Activated CD8-positive, alpha-beta T cell treated with anti-CD3 and anti-CD28 coated beads, Interleukin-2, amount 10 ng/mL, durations not matched to agents 7 days and 5 days (primary cell): ENCODE results near the gene FANCI. TPM values are rescaled to one million over a fixed set of nuclear protein-coding genes. Genes with fewer than 3 reads are reported as not detected.

ENCODE experiments used
- ATAC-seq: fragments of 150-1000 bp; cut with Tn5 transposase; one replicate; pipeline ENCODE4 v1.10.0; 2021; ENCODE audit warnings: moderate library complexity
- CTCF ChIA-PET: fragments of 350-600 bp; sonication (Branson Sonifier 250); formaldehyde crosslinking; loops from one replicate; lab custom pipeline; 2021; ENCODE audit warnings: antibody characterized with exemption; lab: Charles Lee
- POLR2A ChIA-PET: fragments of 350-600 bp; sonication (Branson Sonifier 250); formaldehyde crosslinking; loops from one replicate; lab custom pipeline; 2021; ENCODE audit warnings: antibody characterized with exemption; lab: Charles Lee
- DNase-seq: peaks from one replicate; pipeline ENCODE4 v3.0.0-alpha.2; 2020
- H3K27ac Mint-ChIP-seq: one replicate; pipeline ENCODE4 v1.8.0; 2021; ENCODE audit warnings: mild to moderate bottlenecking, mixed read lengths
- H3K27me3 Mint-ChIP-seq: one replicate; pipeline ENCODE4 v1.8.0; 2021; ENCODE audit warnings: low read depth, mixed read lengths
- H3K36me3 Mint-ChIP-seq: one replicate; pipeline ENCODE4 v1.8.0; 2021; ENCODE audit warnings: low read depth, mixed read lengths
- H3K4me1 Mint-ChIP-seq: one replicate; pipeline ENCODE4 v1.8.0; 2021; ENCODE audit warnings: low read depth, mixed read lengths
- H3K4me3 Mint-ChIP-seq: one replicate; pipeline ENCODE4 v1.8.0; 2021; ENCODE audit warnings: mild to moderate bottlenecking, mixed read lengths
- H3K9me3 Mint-ChIP-seq: one replicate; pipeline ENCODE4 v1.8.0; 2022; ENCODE audit warnings: mixed read lengths; ENCODE audit not compliant: insufficient read depth
- total RNA-seq, 2 experiments: library from RNA; stranded (reverse); gene quantifications; one replicate each; pipeline ENCODE4 v1.2.3, GENCODE V29; 2021

FANCI gene
- total RNA-seq, 2 experiments from 2014 or later, result 203 to 213 TPM

DNA sequence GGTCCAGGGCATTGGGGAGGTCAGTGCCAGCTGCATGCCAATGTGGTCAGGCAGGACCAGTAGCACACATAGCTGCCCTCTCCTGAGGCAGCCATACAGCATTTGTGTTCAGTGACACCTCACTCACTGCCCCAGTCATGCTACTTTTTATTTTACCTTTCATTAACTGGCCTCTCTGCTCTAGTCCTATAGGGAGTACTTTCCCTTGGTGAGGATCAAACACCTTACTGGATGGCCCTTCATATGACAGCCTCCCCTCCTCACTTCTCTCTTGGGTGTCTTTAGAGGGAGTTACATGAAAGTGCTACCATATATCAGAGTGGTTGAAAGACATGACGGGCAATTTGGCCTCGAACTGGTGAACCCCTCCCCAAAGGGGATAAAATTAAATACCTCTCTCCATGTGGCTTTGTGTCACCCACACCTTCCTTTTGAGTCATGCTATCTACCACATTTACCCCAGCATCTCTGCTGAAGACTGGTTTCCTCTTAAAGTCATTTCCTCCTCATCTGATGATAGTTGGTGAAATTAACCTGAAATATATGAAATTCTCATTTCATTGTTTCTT, 40.0 kb upstream of the FANCI start:
- H3K4me3 Mint-ChIP-seq, result peak overlapping the region; percentile 60
- DNase-seq (peak; percentile 74), ATAC-seq (peak; percentile 75)
- H3K36me3 Mint-ChIP-seq, result peaks cover 18% of the 10 kb centered on the region
- POLR2A ChIA-PET, result no interaction called here
- H3K9me3 Mint-ChIP-seq, result no peaks in the 10 kb centered on the region
- CTCF ChIA-PET, result interaction anchor here (1.1 to 1.9 kb wide), 3 partner anchors 40 to 299 kb away, joined by 4 to 8 read pairs (median 5); partner anchors contain the start of gene FANCI
- H3K4me1 Mint-ChIP-seq, result peaks cover 44% of the 10 kb centered on the region
- peak overlapping the region; percentile 81 for H3K27ac Mint-ChIP-seq
- peaks cover 4% of the 10 kb centered on the region for H3K27me3 Mint-ChIP-seq

DNA sequence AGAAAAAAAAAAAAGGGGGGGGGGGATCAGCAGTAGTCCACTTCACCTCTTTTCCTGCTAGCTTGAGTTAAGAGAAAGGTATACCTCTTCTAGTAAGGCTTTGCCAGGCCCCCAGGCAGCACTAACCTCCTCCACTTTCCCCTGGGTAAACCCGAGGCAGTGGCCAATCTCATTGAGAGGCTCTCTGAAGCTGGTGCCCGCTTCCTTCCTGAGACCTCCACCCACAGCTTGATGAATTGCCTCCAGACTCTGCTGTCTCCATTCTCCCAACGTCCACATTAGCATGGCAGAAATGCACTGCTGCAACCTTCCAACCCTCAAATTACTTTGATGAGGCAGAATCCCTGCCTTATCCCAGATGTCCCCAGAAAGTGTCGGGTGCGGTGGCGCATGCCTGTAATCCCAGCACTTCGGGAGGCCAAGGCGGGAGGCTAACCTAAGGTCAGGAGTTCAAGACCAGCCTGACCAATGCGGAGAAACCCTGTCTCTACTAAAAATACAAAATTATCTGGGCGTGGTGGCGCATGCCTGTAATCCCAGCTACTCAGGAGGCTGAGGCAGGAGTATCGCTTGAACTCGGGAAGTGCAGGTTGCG, 37.7 kb upstream of the FANCI start:
- Mint-ChIP-seq H3K36me3 (peaks cover 14% of the 10 kb centered on the region), H3K4me3 (no peak overlapping the region), H3K4me1 (peaks cover 44% of the 10 kb centered on the region), H3K9me3 (no peaks in the 10 kb centered on the region), H3K27me3 (peaks cover 9% of the 10 kb centered on the region), H3K27ac (peak overlapping the region; percentile 4)
- DNase-seq (no peak), ATAC-seq (no peak)
- CTCF ChIA-PET, result interaction anchor here (0.6 to 3.6 kb wide), 80 partner anchors 9 to 580 kb away, joined by 3 to 82 read pairs (median 6); partner anchors contain the start of genes ABHD2, FANCI, POLG and RLBP1
- POLR2A ChIA-PET, result interaction anchor here (3.3 kb wide), 1 partner anchor 39 kb away, joined by 19 read pairs; the partner anchor contains the start of gene FANCI

- Mint-ChIP-seq H3K27ac (peak overlapping the region; percentile 29), H3K4me3 (peak overlapping the region; percentile 23), H3K36me3 (peaks cover 6% of the 10 kb centered on the region), H3K4me1 (peaks cover 44% of the 10 kb centered on the region), H3K27me3 (peaks cover 9% of the 10 kb centered on the region), H3K9me3 (no peaks in the 10 kb centered on the region)
- peak; percentile 80 for ATAC-seq
- POLR2A ChIA-PET, result interaction anchor here (0.7 to 3.3 kb wide), 3 partner anchors 38 to 193 kb away, joined by 3 to 19 read pairs (median 3); partner anchors contain the start of gene FANCI
- CTCF ChIA-PET, result interaction anchor here (0.6 to 3.6 kb wide), 84 partner anchors 8 to 581 kb away, joined by 3 to 82 read pairs (median 6); partner anchors contain the start of genes ABHD2, FANCI, POLG and RLBP1
- DNase-seq, result peak; percentile 77
These were observed 36.9 kb upstream of the FANCI start for GRCh38 chr15:89206908-89207331.

GRCh38 chr15:89208256-89208655, 35.5 kb upstream of the FANCI start:
- H3K36me3 Mint-ChIP-seq, result peaks cover 3% of the 10 kb centered on the region
- peaks cover 37% of the 10 kb centered on the region for H3K4me1 Mint-ChIP-seq
- POLR2A ChIA-PET, result interaction anchor here (3.3 kb wide), 1 partner anchor 36 kb away, joined by 19 read pairs; the partner anchor contains the start of gene FANCI
- H3K9me3 Mint-ChIP-seq, result no peaks in the 10 kb centered on the region
- peaks cover 9% of the 10 kb centered on the region for H3K27me3 Mint-ChIP-seq
- no peak overlapping the region for H3K27ac Mint-ChIP-seq
- no peak overlapping the region for H3K4me3 Mint-ChIP-seq
- DNase-seq (no peak), ATAC-seq (no peak)
- CTCF ChIA-PET, result interaction anchor here (1.9 to 3.6 kb wide), 8 partner anchors 11 to 123 kb away, joined by 8 to 82 read pairs (median 30); partner anchors contain the start of genes FANCI and RLBP1

DNA sequence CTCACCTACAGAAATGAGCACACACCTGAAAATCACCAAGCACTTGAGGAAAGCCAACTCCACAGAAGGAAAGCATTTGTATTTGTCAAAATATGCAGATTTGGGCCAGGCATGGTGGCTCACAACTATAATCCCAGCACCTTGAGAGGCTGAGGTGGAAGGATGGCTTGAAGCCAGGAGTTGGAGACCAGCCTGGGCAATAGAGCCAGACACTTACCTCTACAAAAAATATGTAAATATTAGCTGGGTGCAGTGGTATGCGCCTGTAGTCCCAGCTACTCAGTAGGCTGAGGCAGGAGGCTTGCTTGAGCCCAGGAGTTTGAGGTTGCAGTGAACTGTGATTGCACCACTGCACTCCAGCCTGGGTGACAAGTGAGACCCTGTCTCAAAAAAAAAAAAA, 34.7 kb upstream of the FANCI start:
- CTCF ChIA-PET, result interaction anchor here (2.3 kb wide), 1 partner anchor 31 kb away, joined by 5 read pairs; no protein-coding TSS in a partner anchor
- H3K4me3 Mint-ChIP-seq, result no peak overlapping the region
- peaks cover 29% of the 10 kb centered on the region for H3K4me1 Mint-ChIP-seq
- H3K27me3 Mint-ChIP-seq, result peaks cover 9% of the 10 kb centered on the region
- no peak overlapping the region for H3K27ac Mint-ChIP-seq
- H3K36me3 Mint-ChIP-seq, result no peaks in the 10 kb centered on the region
- ATAC-seq (no peak), DNase-seq (no peak)
- POLR2A ChIA-PET, result no interaction called here
- H3K9me3 Mint-ChIP-seq, result no peaks in the 10 kb centered on the region

GRCh38 chr15:89211678-89212170, 32.1 kb upstream of the FANCI start:
- ChIA-PET CTCF (no interaction called here), POLR2A (no interaction called here)
- no peaks in the 10 kb centered on the region for H3K36me3 Mint-ChIP-seq
- no peaks in the 10 kb centered on the region for H3K9me3 Mint-ChIP-seq
- H3K27me3 Mint-ChIP-seq, result peaks cover 14% of the 10 kb centered on the region
- ATAC-seq (no peak), DNase-seq (no peak)
- H3K4me3 Mint-ChIP-seq, result no peak overlapping the region
- no peak overlapping the region for H3K27ac Mint-ChIP-seq
- peaks cover 8% of the 10 kb centered on the region for H3K4me1 Mint-ChIP-seq

- POLR2A ChIA-PET, result no interaction called here
- no peak overlapping the region for H3K27ac Mint-ChIP-seq
- no peak overlapping the region for H3K4me3 Mint-ChIP-seq
- CTCF ChIA-PET, result interaction anchor here (0.6 to 1.5 kb wide), 2 partner anchors 9 to 278 kb away, joined by 3 to 19 read pairs; no protein-coding TSS in a partner anchor
- no peaks in the 10 kb centered on the region for H3K9me3 Mint-ChIP-seq
- peaks cover 10% of the 10 kb centered on the region for H3K27me3 Mint-ChIP-seq
- no peaks in the 10 kb centered on the region for H3K36me3 Mint-ChIP-seq
- ATAC-seq (no peak), DNase-seq (no peak)
- no peaks in the 10 kb centered on the region for H3K4me1 Mint-ChIP-seq
These were observed 28.2 kb upstream of the FANCI start for GRCh38 chr15:89215627-89216026.

- CTCF ChIA-PET, result interaction anchor here (5.3 kb wide), 1 partner anchor 10 kb away, joined by 43 read pairs; no protein-coding TSS in a partner anchor
- POLR2A ChIA-PET, result no interaction called here
- no peak overlapping the region for H3K4me3 Mint-ChIP-seq
These were observed 26.7 kb upstream of the FANCI start for GRCh38 chr15:89217031-89217430.

GRCh38 chr15:89217686-89218376, 25.9 kb upstream of the FANCI start:
- DNase-seq, result no peak
- H3K9me3 Mint-ChIP-seq, result no peaks in the 10 kb centered on the region
- no peak for ATAC-seq
- no peaks in the 10 kb centered on the region for H3K36me3 Mint-ChIP-seq
- ChIA-PET POLR2A (interaction anchor here (0.9 kb wide), 1 partner anchor 26 kb away, joined by 4 read pairs; the partner anchor contains the start of gene FANCI), CTCF (interaction anchor here (5.3 kb wide), 1 partner anchor 11 kb away, joined by 43 read pairs; no protein-coding TSS in a partner anchor)
- H3K4me3 Mint-ChIP-seq, result no peak overlapping the region
- H3K27me3 Mint-ChIP-seq, result peaks cover 11% of the 10 kb centered on the region
- H3K4me1 Mint-ChIP-seq, result no peaks in the 10 kb centered on the region
- H3K27ac Mint-ChIP-seq, result no peak overlapping the region

More at GRCh38 chr15:89217031-89217430, 26.7 kb upstream of the FANCI start:
- ATAC-seq, result no peak
- H3K27ac Mint-ChIP-seq, result no peak overlapping the region
- H3K4me1 Mint-ChIP-seq, result no peaks in the 10 kb centered on the region
- no peaks in the 10 kb centered on the region for H3K36me3 Mint-ChIP-seq
- H3K27me3 Mint-ChIP-seq, result peaks cover 6% of the 10 kb centered on the region
- H3K9me3 Mint-ChIP-seq, result no peaks in the 10 kb centered on the region
- DNase-seq, result no peak

GRCh38 chr15:89218531-89218930, 25.2 kb upstream of the FANCI start:
- ATAC-seq (no peak), DNase-seq (no peak)
- Mint-ChIP-seq H3K9me3 (no peaks in the 10 kb centered on the region), H3K4me3 (no peak overlapping the region), H3K27me3 (peaks cover 11% of the 10 kb centered on the region), H3K4me1 (no peaks in the 10 kb centered on the region), H3K36me3 (no peaks in the 10 kb centered on the region), H3K27ac (no peak overlapping the region)
- CTCF ChIA-PET, result interaction anchor here (5.3 kb wide), 1 partner anchor 12 kb away, joined by 43 read pairs; no protein-coding TSS in a partner anchor
- POLR2A ChIA-PET, result no interaction called here

DNA sequence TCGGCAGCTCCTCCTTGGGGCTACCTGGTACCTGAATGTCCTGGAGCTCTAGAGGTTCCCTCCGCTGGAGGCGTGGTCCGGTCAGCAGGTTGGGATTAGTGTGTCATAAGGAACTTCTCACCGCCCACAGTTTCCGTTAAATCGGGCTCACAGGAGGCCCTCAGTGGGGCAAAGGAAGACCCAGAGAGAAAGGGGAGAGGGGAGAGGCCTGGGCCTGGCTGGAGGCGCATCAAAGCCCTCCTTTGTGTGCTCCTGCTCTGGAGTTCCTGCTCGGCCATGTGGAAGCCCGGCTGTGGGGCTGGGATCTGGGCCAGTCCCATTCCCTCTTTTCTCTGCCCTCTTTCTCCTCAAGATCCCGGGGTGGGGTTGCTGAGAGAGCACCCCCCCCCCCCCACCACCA, 22.2 kb upstream of the FANCI start, which contains the start of gene RLBP1:
Gene RLBP1, minus strand, starts transcription at position 37 of the 400 bp plus-strand sequence. CDS start 2,604 bp downstream, outside the sequence.
- Mint-ChIP-seq H3K4me3 (no peak within 1 kb of the TSS), H3K27ac (no peak within 1 kb of the TSS), H3K9me3 (no peaks in the 10 kb centered on the region), H3K36me3 (no peaks in the 10 kb centered on the region), H3K4me1 (no peaks in the 10 kb centered on the region), H3K27me3 (peaks cover 6% of the 10 kb centered on the region)
- POLR2A ChIA-PET, result no interaction called here
- CTCF ChIA-PET, result interaction anchor here (5.3 to 5.6 kb wide), 2 partner anchors 15 kb away, joined by 39 to 43 read pairs; no protein-coding TSS in a partner anchor
- ATAC-seq (no peak), DNase-seq (no peak)
